Stimulated activated CD4-positive, alpha-beta T cell treated with anti-CD3 and anti-CD28 coated beads, Interleukin-4, amount 100 ng/mL, for 1 hour (primary cell): ENCODE measurements around the gene PTGES.
"Not testable (repeated sequence)": the region's sequence is repeated elsewhere in the genome, so short reads cannot be mapped to it uniquely, and the experiment has no call there.

Source experiments
- DNase-seq: peaks from one replicate; pipeline ENCODE4 v3.0.0-alpha.2; 2020

The PTGES gene, protein sequence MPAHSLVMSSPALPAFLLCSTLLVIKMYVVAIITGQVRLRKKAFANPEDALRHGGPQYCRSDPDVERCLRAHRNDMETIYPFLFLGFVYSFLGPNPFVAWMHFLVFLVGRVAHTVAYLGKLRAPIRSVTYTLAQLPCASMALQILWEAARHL

GRCh38 chr9:129752900-129753729 is at the start of gene PTGES:
Gene PTGES, minus strand, starts transcription at chr9:129753042. Its CDS starts 30 bp downstream, at chr9:129753012.
- peak; percentile 68 for DNase-seq

DNA sequence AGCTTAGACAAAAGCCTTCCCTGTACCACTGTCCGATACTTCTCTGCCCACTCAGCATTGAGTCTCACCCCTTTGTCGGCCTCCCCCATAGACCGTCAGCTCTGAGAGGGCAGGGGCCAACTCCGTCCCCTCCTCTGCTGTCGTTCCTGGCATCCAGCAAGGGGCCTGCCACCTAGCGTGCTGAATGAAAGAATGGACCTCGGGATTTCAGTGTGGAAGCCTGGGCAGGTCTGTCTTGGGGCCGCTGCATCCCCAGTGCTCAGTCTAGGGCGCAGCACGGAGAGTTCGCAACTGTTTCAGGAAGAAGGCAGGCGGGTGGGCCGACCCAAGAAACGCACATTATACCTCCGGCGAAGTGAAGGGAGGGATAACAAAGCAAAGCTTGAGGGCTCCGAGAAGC is 48.7 kb upstream of the PTGES start:
- no peak for DNase-seq

- no peak for DNase-seq
These were observed 46.1 kb upstream of the PTGES start for GRCh38 chr9:129798973-129799372.

DNA sequence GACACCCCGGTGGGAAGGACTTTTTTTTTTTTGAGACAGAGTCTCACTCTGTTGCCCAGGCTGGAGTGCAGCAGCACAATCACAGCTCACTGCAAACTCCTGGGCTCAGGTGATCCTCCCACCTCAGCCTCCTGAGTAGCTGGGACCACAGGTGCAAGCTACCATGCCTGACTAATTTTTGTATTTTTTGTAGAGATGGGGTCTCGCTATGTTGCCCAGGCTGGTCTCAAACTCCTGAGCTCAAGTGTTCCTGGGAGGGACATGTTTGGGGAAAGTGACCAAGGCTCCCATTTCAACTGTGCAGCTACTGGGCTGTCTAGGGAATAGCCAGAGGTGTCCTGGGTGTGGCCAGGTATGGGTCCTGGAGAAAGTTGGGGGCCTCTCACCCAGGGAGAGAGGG is 43.2 kb upstream of the PTGES start:
- DNase-seq: not testable (repeated sequence)

GRCh38 chr9:129794549-129794948 is 41.7 kb upstream of the PTGES start:
- no peak for DNase-seq

GRCh38 chr9:129786481-129786880 is 33.6 kb upstream of the PTGES start:
- DNase-seq: no peak

- no peak for DNase-seq
These were observed 33.0 kb upstream of the PTGES start for GRCh38 chr9:129785866-129786265.

DNA sequence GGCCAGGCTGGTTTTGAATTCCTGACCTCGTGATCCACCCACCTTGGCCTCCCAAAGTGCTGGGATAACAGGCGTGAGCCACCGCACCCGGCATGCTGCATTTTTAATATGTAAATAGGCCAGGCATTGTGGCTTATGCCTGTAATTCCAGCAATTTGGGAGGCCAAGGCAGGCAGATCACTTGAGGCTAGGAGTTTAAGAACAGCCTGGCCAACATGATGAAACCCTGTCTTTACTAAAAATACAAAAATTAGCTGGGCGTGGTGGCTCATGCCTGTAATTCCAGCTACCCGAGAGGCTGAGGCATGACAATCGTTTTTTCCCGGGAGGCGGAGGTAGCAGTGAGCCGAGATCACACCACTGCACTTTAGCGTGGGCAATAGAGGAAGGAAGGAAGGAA is 32.1 kb upstream of the PTGES start:
- not testable (repeated sequence) for DNase-seq

GRCh38 chr9:129783516-129784361 is 30.9 kb upstream of the PTGES start:
- peak; percentile 64 for DNase-seq

- no peak for DNase-seq
These were observed 29.1 kb upstream of the PTGES start for GRCh38 chr9:129781981-129782380.

- no peak for DNase-seq
These were observed 28.3 kb upstream of the PTGES start for GRCh38 chr9:129781131-129781530.

DNA sequence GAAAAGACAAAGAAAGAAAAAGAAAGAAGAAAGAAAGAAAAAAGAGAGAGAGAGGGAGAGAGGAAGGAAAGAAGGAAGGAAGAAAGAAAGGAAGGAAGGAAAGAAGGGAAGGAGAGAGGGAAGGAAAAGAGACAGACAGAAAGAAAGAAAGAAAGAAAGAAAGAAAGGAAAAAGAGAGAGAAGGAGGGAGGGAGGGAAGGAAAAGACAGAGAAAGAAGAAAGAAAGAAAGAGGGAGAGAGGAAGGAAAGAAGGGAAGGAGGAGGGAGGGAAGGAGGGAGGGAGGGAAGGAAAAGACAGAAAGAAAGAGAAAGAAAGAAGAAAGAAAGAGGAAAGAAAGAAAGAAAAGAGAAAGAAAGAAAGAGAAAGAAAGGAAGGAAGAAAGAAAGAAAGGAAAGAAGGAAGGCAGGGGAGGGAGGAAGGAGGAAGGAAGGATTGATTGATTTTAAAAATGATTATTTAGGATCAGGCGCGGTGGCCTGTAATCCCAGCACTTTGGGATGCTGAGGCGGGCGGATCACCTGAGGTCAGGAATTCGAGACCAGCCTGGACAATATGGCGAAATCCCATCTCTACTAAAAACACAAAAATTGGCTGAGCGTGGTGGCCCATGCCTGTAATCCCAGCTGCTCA is 26.8 kb upstream of the PTGES start:
- DNase-seq: no peak

DNA sequence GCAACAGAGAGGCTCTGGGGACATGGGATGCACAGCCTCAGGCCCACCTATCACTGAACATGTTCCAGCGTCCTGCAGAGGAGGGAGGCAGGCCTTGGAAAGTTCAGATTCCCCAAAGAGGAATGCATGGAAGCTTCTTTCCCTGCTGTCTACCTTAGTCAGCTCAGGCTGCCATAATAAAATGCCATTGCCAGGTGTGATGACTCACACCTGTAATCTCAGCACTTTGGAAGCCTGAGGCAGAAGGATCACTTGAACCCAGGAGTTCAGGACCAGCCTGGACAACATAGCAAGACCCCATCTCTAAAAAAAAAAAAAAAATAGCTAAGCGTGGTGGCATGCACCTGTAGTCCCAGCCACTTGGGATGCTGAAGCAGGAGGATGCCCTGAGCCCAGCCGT is 25.6 kb upstream of the PTGES start:
- DNase-seq: no peak

GRCh38 chr9:129777769-129778130 is 24.9 kb upstream of the PTGES start:
- DNase-seq: no peak

DNA sequence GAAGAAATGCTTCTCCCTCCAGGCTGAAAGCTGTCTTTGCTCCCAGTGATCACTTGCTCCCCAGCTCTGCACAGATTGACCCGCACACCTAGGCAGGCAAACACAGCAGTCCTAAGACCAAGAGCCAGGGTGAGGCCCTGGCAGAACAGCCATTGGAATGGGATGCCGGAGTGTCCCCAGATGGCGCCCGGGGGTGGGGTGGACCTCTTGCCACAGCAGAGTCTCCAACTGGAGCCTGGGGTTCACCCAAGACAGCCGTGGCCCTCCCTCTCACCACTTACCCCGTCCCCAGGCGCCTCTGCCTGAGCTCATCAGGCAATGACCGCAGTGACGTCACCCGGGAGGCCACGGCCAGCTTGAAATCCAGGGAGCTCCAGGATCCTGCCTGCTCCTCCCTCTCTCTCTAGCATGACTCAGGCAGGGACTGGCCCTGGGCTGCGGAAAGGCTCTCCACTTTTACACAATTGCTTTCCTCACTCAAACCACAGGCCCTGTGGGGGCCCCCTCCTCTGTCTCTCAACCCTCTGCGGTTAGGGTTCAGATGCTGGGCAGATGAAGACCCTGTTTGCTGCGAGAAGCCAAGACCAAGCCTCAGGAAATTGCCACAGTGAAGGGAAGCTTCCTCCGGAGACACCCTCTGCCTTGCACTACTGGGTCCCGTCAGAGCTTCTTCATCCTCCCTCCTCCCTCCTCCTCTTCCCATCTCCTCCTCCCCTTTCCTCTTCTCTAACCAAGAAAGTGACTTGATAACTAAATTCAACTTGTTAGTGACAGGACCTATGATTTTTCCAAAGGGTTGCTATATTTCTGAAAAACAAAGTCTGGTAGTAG is 24.3 kb upstream of the PTGES start:
- DNase-seq: peak; percentile 14

DNA sequence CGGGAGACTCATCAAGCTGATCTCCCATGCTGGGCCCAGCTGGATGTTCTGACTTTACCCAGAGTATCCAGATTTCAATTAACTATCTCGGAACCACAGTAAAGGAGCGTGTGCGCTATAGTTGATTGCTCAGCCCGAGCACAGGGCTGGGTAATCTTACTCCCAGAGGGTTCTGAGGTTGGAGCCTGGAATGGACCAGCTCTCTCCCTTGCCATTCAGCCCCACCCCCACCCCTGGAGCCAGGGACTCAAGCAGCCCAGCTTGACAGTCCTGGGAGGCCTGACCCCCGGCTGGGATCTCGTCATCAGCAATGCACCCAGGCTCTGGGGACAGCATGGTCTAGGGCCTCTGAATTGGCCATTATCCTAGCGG is 23.7 kb upstream of the PTGES start:
- no peak for DNase-seq

- not testable (repeated sequence) for DNase-seq
These were observed 23.3 kb upstream of the PTGES start for GRCh38 chr9:129776096-129776495.

- no peak for DNase-seq
These were observed 22.6 kb upstream of the PTGES start for GRCh38 chr9:129775448-129775798.

DNA sequence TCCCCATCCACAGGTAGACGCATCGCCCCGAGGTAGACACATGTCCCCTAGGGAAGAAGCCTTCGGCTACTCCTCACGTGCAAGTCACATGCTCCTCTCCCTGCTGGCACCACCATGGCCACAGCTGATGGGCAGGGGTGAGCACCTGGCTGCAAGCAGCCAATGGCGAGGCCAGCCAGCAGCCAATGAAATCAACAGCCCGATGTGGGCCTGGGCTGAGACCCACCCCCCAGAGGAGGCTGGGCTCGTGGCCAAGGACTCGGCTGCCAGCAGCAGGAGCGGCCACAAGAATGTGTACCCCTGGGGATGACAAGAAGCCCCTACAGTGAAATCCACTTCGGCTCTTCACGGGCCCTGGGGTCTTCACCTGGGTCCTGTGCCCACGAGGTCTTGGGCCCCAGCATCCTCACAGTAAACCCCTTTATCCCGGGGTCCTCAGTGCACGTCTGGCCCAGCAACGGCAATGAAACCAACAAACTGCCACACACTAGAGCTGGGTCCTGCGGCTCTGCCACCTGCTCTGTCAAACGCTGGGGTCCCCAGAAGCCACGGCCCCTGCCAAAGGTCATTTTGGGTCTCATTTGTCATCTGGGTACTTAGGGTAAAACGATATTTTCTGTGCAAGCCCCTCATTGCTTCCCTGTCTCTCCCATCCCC is 22.1 kb upstream of the PTGES start:
- no peak for DNase-seq

DNA sequence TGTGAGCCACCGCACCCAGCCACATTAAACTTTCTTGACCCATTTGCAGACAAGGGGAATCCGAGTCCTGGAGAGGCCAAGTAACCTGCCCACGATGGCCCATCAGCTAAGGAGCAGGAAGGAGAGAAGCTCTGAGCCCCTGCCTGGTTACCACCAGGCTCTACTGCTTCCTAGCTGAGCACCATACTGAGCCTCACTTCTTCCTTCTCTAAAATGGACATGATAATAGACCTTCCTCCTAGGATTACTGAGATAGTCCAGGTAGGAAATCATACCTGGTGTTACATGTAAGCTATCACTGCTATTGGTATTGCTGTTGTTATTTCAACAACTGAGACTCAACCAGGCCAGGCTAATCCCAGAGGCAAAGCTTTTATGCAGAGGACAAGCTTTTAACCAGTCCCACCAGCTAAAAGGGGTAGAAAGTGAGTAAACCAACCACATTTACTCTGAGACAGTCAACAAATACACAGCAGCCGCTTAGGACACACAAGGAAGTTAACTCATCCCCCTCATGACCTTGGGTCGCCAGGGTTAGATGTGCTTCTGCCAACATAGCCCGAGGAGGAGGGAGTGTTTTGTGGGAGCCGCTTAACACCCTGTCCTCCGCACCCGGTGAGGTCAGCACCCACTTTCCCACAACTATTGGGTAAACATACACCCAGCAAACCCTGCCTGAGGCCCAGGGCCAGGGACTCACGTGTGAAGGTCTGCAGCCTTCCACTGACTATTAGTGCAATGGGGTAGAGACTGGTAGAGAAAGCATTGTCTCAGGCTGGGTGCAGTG is 20.6 kb upstream of the PTGES start:
- DNase-seq: no peak

DNA sequence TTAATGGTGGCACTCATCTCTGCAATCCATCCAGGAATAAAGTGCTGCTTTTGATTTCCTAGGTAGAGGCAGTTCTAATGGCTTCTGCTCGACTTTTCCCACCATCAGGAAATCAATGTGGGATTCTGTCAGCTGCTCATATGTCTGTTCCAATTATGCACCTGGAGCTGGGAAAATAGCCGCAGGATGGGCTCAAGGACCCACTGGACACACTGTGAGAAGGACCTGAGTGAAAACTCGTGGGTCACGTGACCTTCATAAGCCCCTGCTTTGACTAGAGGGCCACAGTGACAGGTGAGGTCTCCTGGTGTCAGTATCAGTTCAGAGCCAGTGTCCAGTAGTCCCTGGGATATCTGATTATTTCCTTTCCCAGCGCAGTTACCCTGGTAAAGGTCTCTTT is 17.9 kb upstream of the PTGES start:
- no peak for DNase-seq
